Measurements from ENCODE around the gene IFITM10. TPM values are rescaled to one million over a fixed set of nuclear protein-coding genes. Genes with fewer than 3 reads are reported as not detected.

The IFITM10 gene
- total RNA-seq, 1 experiment from 2014 or later, result 0.59 TPM

DNA sequence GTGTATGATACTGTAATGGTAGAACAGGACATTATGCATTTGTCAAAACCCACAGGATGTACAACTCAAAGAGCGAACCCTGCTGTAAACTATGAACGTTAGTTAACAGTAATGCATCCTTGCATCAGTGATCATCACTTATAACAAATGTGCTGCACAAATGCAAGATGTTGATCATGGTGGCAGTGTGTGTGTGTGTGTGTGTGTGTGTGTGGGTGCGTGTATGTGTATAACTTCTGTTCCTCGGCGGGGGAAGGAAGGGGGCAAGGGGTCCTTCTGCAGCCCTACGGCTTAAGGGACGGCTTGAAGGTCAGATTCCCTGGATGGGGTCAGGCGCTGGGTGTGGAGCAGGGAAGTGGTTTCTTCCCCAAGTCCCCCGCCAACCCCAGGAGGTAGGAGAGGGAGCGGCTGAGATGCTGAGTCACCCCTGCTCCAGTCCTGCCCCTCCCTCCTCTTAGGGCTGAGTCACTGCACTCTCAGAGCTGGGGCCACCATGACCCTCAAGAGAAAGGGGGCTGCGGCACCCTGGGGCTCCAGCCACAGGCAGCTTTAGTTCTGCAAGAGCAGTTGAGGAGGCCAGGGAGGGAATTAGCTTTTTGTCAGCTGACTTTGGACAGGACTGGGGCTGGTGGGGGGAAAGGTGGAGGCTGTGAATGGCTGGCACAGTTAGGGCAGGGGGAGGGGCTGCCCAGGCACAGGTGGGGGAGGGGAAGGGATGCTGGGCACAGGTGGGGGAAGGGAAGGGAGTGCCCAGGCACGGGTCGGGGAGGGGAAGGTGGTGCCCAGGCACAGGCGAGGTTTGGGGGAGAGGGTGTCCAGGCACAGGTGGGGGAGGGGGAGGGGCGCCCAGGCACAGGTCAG, 22.1 kb upstream of the IFITM10 start:
- H3K4me2 ChIP-seq (ENCODE audit: insufficient read depth, insufficient read length, low read length), result no peak overlapping the region
- Mint-ChIP-seq H3K9me3 (peaks cover 4 to 9% of the 10 kb centered on the region in 2 experiments; a peak in 3 of 5 replicates), H3K27me3 (ENCODE audit: low read depth) (peaks cover 23% of the 10 kb centered on the region), H3K27ac (peak overlapping the region in 2 of 3 experiments; percentile 19 to 91; a peak in 3 of 7 replicates), H3K4me1 (peaks cover 26 to 28% of the 10 kb centered on the region in 2 experiments), H3K36me3 (ENCODE audit: insufficient read depth in 1 of 3, low read depth in 3 of 3) (no peaks in the 10 kb centered on the region; a peak in 2 of 7 replicates), H3K4me3 (peak overlapping the region in 1 of 2 experiments; percentile 55; a peak in 2 of 5 replicates)
- no peak overlapping the region for H2BK5ac ChIP-seq (ENCODE audit: insufficient read length, low read length)
- no peaks in the 10 kb centered on the region for H3K79me2 ChIP-seq (ENCODE audit: insufficient read depth, low read length)
- no peak overlapping the region for H3K4ac ChIP-seq (ENCODE audit: low read depth, low read length)
- no peaks in the 10 kb centered on the region for H3K9me3 ChIP-seq (ENCODE audit: control insufficient read depth, low read depth, low read length)
- no peaks in the 10 kb centered on the region; the same call in 1 of the 2 replicates for H3K27me3 ChIP-seq (ENCODE audit: insufficient read depth, low read length)
- H2BK20ac ChIP-seq (ENCODE audit: low read depth, low read length, poor library complexity, severe bottlenecking), result no peak overlapping the region
- H4K20me1 ChIP-seq (ENCODE audit: control insufficient read depth, insufficient read depth, insufficient read length), result no peaks in the 10 kb centered on the region
- no peak overlapping the region for H2AFZ ChIP-seq (ENCODE audit: low read length)
- H3K56ac ChIP-seq (ENCODE audit: insufficient read length, low read depth, low read length), result no peak overlapping the region
- no peak overlapping the region for H2BK12ac ChIP-seq (ENCODE audit: insufficient read length, low read depth, low read length)
- H2AK5ac ChIP-seq (ENCODE audit: insufficient read length, low read length), result no peak overlapping the region
- peak overlapping the region; percentile 8 for H3K18ac ChIP-seq (ENCODE audit: insufficient read length, low read depth, low read length)
- no peak overlapping the region for H3K23ac ChIP-seq (ENCODE audit: insufficient read length, low read depth, low read length)
- peak; percentile 80 for DNase-seq
- no peak overlapping the region for H2BK15ac ChIP-seq (ENCODE audit: low read depth, low read length)
- no peaks in the 10 kb centered on the region for H3K23me2 ChIP-seq (ENCODE audit: insufficient read length, low read depth, low read length, poor library complexity, severe bottlenecking)
- WGBS (ENCODE audit: extremely low coverage, insufficient read length, low lambda C conversion rate), result no CpG with 5 or more reads among the region's 15 CpGs
- peaks cover 8% of the 10 kb centered on the region; the same call in 1 of the 2 replicates for H3K4me1 ChIP-seq (ENCODE audit: insufficient read depth, low read length)
- no peak overlapping the region for H4K8ac ChIP-seq (replicated peaks; ENCODE audit: insufficient read length, low read depth, low read length)
- no peaks in the 10 kb centered on the region for H3K79me1 ChIP-seq (ENCODE audit: insufficient read depth, low read depth, low read length, poor library complexity, severe bottlenecking)
- no peak overlapping the region for H2BK120ac ChIP-seq (ENCODE audit: low read depth, low read length, poor library complexity, severe bottlenecking)
- no peak overlapping the region for H3T11ph ChIP-seq (ENCODE audit: low read length)
- no peak overlapping the region for H3K14ac ChIP-seq (ENCODE audit: insufficient read depth, low read length)
- H4K91ac ChIP-seq (ENCODE audit: insufficient read length, low read depth, low read length), result no peak overlapping the region
- H3K9ac ChIP-seq (ENCODE audit: extremely low read depth, insufficient read length, low read length), result no peak overlapping the region
- TF ChIP-seq, protein P1, sequence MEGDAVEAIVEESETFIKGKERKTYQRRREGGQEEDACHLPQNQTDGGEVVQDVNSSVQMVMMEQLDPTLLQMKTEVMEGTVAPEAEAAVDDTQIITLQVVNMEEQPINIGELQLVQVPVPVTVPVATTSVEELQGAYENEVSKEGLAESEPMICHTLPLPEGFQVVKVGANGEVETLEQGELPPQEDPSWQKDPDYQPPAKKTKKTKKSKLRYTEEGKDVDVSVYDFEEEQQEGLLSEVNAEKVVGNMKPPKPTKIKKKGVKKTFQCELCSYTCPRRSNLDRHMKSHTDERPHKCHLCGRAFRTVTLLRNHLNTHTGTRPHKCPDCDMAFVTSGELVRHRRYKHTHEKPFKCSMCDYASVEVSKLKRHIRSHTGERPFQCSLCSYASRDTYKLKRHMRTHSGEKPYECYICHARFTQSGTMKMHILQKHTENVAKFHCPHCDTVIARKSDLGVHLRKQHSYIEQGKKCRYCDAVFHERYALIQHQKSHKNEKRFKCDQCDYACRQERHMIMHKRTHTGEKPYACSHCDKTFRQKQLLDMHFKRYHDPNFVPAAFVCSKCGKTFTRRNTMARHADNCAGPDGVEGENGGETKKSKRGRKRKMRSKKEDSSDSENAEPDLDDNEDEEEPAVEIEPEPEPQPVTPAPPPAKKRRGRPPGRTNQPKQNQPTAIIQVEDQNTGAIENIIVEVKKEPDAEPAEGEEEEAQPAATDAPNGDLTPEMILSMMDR (conservative IDR thresholded peaks at IDR 0.05), result no peak
- no peak overlapping the region for H4K5ac ChIP-seq (ENCODE audit: insufficient read length, low read depth, low read length)
- H3K27ac ChIP-seq (ENCODE audit: insufficient read length, low read depth, low read length), result no peak overlapping the region

Measured in H9 (cell line).